Lung (tissue), 16 donors: ENCODE results near the gene ZPBP. TPM values are rescaled to one million over a fixed set of nuclear protein-coding genes. Genes with fewer than 3 reads are reported as not detected.

Experiments used
- ATAC-seq: fragments of 200-7000 bp; cut with Tn5 transposase; one replicate; pipeline ENCODE4 v1.9.1; 2020; ENCODE audit warnings: moderate number of reproducible peaks; ENCODE audit not compliant: insufficient read depth, low FRiP score
- DNase-seq, 3 donors: peaks; one replicate each; pipeline ENCODE4 v3.0.0-alpha.2; 2013 to 2017
- H3K27ac ChIP-seq, 2 donors: one replicate each; pipeline ENCODE4 v1.5.1; 2013; ENCODE audit warnings: mild to moderate bottlenecking in 2 of 2, moderate library complexity in 2 of 2, control low read depth in 1 of 2, inconsistent platforms in 1 of 2, low read depth in 1 of 2, low read length in 1 of 2
- H3K27me3 ChIP-seq, 3 donors: one replicate each; pipeline ENCODE4 v1.5.1; 2013; ENCODE audit warnings: low read length in 2 of 3; ENCODE audit not compliant: control insufficient read depth in 3 of 3, insufficient read depth in 3 of 3
- H3K36me3 ChIP-seq, 4 donors: one replicate each; pipeline ENCODE4 v1.5.1; 2013; ENCODE audit warnings: low read length in 4 of 4, mild to moderate bottlenecking in 1 of 4, moderate library complexity in 1 of 4; ENCODE audit not compliant: control insufficient read depth in 4 of 4, insufficient read depth in 4 of 4
- H3K4me1 ChIP-seq, 5 donors: one replicate each; pipeline ENCODE4 v1.5.1; 2013; ENCODE audit warnings: low read length in 5 of 5, mild to moderate bottlenecking in 2 of 5, moderate library complexity in 1 of 5; ENCODE audit not compliant: control insufficient read depth in 5 of 5, insufficient read depth in 5 of 5
- H3K4me3 ChIP-seq: one replicate; pipeline ENCODE4 v1.5.1; 2013; ENCODE audit warnings: mild to moderate bottlenecking, control low read depth, moderate library complexity
- H3K9ac ChIP-seq, 2 donors: one replicate each; pipeline ENCODE4 v1.5.1; 2013; ENCODE audit warnings: low read length in 2 of 2, control low read depth in 1 of 2; ENCODE audit not compliant: insufficient read depth in 1 of 2
- H3K9me3 ChIP-seq, 4 donors: one replicate each; pipeline ENCODE4 v1.5.1; 2013; ENCODE audit warnings: low read length in 3 of 4, mild to moderate bottlenecking in 1 of 4, moderate library complexity in 1 of 4; ENCODE audit not compliant: control insufficient read depth in 4 of 4, insufficient read depth in 3 of 4
- WGBS, 2 donors: extraction: QIAGEN DNeasy Blood & Tissue Kit; methylation state at CpG; one replicate each; pipeline ENCODE4 v1.1.7; 2013; 5-methylcytosine and 5-hydroxymethylcytosine counted together
- long read RNA-seq, 5 donors: transcript quantifications; one replicate each; lab custom pipeline, GENCODE V29; 2026
- polyA plus RNA-seq, 2 donors: library from polyadenylated mRNA; stranded (reverse); fragments of 200-250 nt; gene quantifications; one replicate each; pipeline ENCODE4 v1.2.1, GENCODE V29; 2013
- total RNA-seq, 2 donors: library from RNA; depleted of rRNA in 1 of 2; stranded (reverse); fragments of >200 nt in 1 of 2; gene quantifications; one replicate each; pipeline ENCODE4 v1.2.1, GENCODE V29; 2014 to 2021
- TF ChIP-seq, protein P1 (sequence below): IDR thresholded peaks from 2 replicates; pipeline ENCODE4 v1.5.1; 2012; ENCODE audit warnings: mild to moderate bottlenecking; ENCODE audit errors: control extremely low read depth, extremely low read depth
- donor health status: control.
- donor health status: control.
- donor health status: Bipolar disorder and iron deficiency.
- donor health status: healthy.
- donor health status: DM: yes; HTN: yes; CAD: no.

The ZPBP gene
- under 1 TPM; 0.25 to 0.85 TPM for total RNA-seq
- under 1 TPM in 1 of 2 donors, not detected in 1; 0.03 TPM for polyA plus RNA-seq
- long read RNA-seq, donor 1 = 0 reads
- long read RNA-seq, donor 2 = 0 reads
- long read RNA-seq, donor 3 = 0 reads
- long read RNA-seq, donor 4 = 0 reads
- long read RNA-seq, donor 5 = 0 reads

- TF ChIP-seq, protein P1, sequence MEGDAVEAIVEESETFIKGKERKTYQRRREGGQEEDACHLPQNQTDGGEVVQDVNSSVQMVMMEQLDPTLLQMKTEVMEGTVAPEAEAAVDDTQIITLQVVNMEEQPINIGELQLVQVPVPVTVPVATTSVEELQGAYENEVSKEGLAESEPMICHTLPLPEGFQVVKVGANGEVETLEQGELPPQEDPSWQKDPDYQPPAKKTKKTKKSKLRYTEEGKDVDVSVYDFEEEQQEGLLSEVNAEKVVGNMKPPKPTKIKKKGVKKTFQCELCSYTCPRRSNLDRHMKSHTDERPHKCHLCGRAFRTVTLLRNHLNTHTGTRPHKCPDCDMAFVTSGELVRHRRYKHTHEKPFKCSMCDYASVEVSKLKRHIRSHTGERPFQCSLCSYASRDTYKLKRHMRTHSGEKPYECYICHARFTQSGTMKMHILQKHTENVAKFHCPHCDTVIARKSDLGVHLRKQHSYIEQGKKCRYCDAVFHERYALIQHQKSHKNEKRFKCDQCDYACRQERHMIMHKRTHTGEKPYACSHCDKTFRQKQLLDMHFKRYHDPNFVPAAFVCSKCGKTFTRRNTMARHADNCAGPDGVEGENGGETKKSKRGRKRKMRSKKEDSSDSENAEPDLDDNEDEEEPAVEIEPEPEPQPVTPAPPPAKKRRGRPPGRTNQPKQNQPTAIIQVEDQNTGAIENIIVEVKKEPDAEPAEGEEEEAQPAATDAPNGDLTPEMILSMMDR = peak; percentile 56
- ATAC-seq = peak; percentile 73
- WGBS, 2 donors = 10 to 15% methylated on average over 52 to 53 of the region's 53 CpGs
Observed at GRCh38 chr7:50092579-50093491, at the start of gene ZPBP. Gene ZPBP (minus strand): TSS chr7:50093246. CDS start chr7:50093194, 52 bp downstream.

GRCh38 chr7:50142425-50143017, 49.5 kb upstream of the ZPBP start:
- DNase-seq (peak in 2 of 3 donors; percentile 48 to 60), ATAC-seq (no peak)
- H3K9ac ChIP-seq = no peak overlapping the region
- no peaks in the 10 kb centered on the region for H3K4me1 ChIP-seq
- 22 to 24% methylated on average over 5 of the region's 5 CpGs for WGBS, 2 donors
- no peaks in the 10 kb centered on the region for H3K27me3 ChIP-seq
- TF ChIP-seq, protein P1 = peak; percentile 31
- H3K4me3 ChIP-seq = no peak overlapping the region
- no peaks in the 10 kb centered on the region for H3K9me3 ChIP-seq
- H3K27ac ChIP-seq = no peak overlapping the region
- no peaks in the 10 kb centered on the region for H3K36me3 ChIP-seq

More at GRCh38 chr7:50092579-50093491, at the start of gene ZPBP:
- Histone ChIP-seq H3K4me1 (peaks cover 0 to 5% (median 0%) of the 10 kb centered on the region in 5 donors), H3K27me3 (no peaks in the 10 kb centered on the region), H3K4me3 (peak within 1 kb of the TSS; percentile 9), H3K9me3 (no peaks in the 10 kb centered on the region), H3K36me3 (no peaks in the 10 kb centered on the region), H3K9ac (no peak within 1 kb of the TSS), H3K27ac (no peak within 1 kb of the TSS)
- peak; percentile 25 to 57 (median 55) for DNase-seq

GRCh38 chr7:50141854-50142253, 48.8 kb upstream of the ZPBP start:
- H3K27ac ChIP-seq = no peak overlapping the region
- no peaks in the 10 kb centered on the region for H3K36me3 ChIP-seq
- H3K4me1 ChIP-seq = no peaks in the 10 kb centered on the region
- 77 to 88% methylated on average over 12 of the region's 12 CpGs for WGBS, 2 donors
- ATAC-seq = no peak
- DNase-seq = no peak
- TF ChIP-seq, protein P1 = no peak
- H3K9ac ChIP-seq = no peak overlapping the region
- H3K4me3 ChIP-seq = no peak overlapping the region
- no peaks in the 10 kb centered on the region for H3K27me3 ChIP-seq
- H3K9me3 ChIP-seq = no peaks in the 10 kb centered on the region
